Activated CD8-positive, alpha-beta memory T cell treated with anti-CD3 and anti-CD28 coated beads for 24 hours (primary cell): Measurements from ENCODE around the gene WDR93.

ENCODE experiments used
- DNase-seq: peaks from one replicate; pipeline ENCODE4 v3.0.0-alpha.2; 2020

The WDR93 gene

GRCh38 chr15:89690276-89691218 is at the start of gene WDR93, which contains the start of gene PEX11A:
WDR93 (plus strand) TSS chr15:89690811; CDS start chr15:89701747, 10,936 bp downstream.
PEX11A (minus strand) TSS chr15:89690754; CDS start chr15:89690632, 122 bp downstream.
- peak; percentile 92 for DNase-seq

DNA sequence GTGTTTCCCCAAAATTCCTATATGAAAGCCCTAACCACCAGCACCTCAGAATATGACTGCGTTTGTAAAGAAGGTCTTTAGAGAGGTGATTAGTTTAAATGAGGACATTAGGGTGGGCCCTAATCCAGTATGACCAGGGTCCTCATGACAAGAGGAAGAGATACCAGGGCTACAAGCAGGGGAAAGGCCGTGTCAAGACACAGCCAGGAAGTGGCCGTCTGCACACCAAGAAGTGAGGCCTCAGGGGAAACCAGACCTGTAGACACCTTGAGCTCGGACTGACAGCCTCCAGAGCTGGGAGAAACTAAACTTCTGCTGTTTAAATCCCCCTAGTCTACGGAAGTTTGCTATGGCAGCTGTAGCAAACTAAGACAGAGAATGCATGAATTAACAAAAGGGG is 49.6 kb upstream of the WDR93 start:
- DNase-seq, result no peak

DNA sequence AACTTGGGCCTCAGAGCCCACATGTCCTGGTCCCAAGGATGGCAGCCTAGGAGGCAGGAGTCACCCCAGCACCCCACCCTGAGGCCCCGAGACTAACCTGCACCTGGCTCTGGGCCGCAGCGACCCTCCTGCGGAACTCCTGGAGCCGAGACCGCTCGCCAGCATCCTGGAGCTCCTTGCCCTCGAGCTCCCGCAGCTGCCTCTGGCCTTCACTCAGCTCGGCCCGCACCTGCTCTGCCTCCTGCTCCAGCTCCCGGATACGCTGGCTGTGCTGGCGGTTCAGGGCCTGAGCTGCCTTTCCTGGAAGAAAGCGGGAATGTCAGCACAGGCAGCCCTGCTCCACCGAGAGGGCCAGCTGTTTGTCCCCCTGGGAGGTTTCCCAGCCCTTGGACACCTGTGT is 48.5 kb upstream of the WDR93 start:
- no peak for DNase-seq

DNA sequence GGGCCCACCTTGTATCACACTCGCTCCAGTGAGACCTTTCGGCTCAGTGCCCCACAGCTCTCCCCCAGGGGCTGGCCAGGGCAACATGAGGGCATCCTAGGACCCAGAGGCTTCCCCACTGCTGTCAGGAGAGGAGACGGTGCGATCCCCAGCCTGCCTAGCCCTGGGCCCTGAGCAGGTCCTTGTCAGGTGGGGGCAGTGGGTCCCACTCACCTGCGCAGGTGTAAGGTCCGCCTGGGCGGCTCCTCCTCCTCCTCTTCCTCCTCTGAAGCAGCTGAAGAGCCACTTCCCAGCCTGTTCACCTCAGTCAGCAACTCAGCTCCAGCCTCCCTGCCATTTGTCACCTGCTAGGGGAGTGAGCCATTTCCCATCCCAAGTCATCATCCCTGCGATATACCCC is 44.9 kb upstream of the WDR93 start:
- no peak for DNase-seq

- no peak for DNase-seq
These were observed 44.0 kb upstream of the WDR93 start for GRCh38 chr15:89646416-89647141.

GRCh38 chr15:89647191-89647851 is 43.3 kb upstream of the WDR93 start:
- peak; percentile 87 for DNase-seq

DNA sequence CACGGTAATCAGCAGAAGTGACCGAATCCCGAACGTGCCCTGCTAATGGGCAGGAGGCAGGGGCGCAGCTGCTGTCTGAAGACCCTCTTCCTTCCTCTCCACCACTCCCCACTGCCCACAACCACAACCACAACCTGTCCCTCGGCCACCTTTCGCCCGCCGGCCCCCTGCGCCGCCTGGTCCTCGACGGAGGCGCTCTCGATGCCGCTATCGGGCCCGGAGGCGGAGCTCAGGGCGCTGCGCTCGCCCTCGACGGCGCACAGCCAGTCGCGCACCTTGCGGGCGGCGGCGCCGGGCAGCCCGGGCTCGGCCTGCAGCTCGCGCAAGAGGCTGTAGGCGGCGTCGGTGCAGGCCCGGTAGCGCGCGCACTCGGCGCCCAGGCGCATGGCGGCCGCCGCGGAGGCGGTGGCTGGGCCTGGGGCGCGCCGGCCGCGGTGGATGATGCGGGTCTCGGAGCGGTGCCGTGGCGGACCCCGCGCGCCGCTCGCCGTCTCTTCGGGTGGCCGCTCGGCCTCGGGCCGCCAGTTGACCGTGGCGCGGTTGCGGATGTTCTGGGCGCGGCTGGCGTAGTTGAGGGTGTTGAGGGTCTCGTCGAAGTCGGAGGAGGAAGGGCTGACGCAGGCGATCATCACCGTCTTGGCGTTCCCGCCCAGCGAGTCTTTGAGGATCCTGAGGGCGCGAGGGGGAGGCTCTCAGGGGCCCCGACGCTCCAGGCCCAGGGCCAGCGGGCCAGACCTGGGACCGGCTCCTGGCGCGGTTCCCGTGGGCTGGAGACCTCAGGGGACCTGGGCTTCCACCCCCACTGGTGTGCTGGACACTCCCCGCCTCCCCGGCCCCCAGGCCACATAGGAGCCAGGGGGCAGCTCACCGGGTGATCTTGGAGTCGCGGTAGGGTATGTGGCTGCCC is 42.3 kb upstream of the WDR93 start:
- DNase-seq, result no peak

DNA sequence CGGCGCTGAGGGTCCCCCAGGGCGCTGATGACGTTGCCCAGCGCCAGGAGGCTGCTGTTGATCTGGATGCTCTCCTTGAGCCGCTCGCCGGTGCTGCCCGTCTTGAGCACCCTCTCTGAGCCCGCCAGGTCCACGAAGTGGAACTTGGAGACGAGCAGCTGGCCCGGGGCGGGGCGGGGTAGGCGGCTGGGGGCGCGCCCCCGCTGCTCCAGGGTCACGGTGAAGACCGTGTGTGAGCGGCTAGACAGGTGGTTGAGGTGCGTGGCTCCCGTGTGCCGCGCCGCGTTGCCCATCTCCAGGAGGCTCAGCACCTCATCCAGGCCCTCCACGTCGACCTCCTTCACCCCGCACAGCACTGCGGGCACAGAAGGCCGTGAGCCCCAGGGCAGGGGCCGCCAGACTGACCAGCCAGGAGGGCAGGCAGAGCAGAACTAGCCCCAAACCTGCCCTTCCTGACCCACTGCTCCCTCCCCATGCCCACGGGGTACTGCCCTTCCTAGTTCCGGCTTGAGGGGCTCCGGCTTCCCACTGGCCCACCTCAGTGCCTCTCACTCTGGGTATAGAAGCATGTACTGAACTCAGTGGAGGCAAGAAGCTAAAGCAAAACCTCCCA is 41.5 kb upstream of the WDR93 start:
- DNase-seq, result no peak

DNA sequence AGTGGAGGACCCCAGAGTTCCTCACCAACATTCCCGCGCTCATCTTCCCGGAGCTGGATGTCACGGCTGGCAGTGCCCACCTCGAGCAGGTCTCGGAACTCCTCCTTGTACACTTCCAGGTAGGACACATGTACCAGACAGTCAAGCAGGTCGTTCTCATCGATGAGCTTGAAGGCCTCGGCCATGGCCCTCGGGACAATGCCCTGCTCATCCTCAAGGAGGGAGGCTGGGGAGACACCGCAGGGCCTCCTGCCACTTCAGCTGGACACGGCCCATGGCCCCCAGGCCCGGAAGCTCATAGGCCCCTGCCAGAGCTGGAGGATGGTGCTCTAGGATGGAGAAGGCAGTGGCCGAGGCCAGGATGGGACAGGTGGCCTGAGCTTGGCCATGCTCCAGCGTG is 40.9 kb upstream of the WDR93 start:
- DNase-seq, result no peak

GRCh38 chr15:89652131-89652530 is 38.5 kb upstream of the WDR93 start:
- DNase-seq, result no peak

GRCh38 chr15:89652666-89653065 is 37.9 kb upstream of the WDR93 start:
- DNase-seq, result no peak

DNA sequence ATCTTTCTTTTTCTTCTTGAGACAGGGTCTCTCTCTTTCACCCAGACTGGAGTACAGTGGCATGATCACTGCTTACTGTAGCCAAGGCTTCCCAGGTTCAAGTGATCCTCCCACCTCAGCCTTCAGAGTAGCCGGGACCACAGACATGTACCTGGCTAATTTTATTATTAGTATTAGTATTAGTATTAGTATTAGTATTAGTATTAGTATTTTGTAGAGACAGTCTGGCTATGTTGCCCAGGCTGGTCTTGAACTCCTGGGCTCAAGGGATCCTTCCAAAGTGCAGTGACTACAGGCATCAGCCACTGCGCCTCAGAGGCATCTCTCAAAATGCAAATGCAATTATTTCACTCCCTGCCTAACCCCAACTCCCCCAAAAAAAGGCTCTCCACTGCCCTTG is 37.0 kb upstream of the WDR93 start:
- no peak for DNase-seq

- no peak for DNase-seq
These were observed 36.3 kb upstream of the WDR93 start for GRCh38 chr15:89654301-89654761.

DNA sequence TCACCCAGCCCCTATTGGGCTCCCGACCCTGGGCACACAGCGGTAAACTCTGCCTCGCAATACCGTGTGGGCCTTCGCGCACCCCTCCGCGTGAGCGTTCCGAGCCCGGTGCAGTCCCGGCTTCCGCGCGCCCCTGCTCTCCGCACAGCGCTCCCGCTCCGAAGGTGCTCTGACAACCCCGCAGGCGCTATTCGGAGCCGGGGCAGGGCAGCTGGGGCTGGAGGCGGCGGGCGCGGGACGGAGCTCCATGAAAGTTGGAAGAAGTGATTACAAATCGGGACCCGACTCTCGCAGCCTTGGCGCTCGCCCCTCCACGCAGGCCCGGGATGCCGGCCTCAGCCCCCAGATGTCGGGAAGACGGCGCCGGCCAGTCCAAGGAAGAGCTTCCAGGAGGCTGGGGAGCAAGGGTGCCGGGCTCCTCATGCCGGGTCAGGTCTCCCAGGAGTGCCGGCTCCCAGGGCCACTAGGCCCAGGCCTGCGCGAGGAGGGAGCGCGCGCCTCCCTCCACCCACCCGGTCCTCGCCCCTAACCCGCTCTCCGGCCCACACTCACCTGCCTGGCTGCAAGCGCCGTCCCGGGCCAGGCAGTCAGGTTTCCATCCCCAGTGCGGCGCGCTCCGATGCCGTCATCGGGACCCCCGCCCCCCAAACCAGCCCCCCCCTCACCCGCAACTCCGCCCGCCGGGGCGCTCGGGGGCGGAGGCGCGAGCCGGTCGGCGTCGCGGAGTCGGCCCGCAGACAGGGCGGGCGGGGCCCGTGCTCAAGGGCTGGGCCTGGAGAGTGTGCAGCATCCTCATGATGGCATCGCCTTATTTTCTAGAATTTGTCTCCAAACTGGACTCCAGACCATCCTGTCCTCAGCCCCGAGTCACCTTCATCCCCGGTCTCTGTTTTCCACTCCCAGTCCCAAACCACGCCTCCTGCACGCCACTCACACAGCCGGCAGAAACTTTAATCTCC is 35.5 kb upstream of the WDR93 start, which contains the start of gene KIF7:
Gene KIF7, minus strand, starts transcription at position 621 of the 959 bp plus-strand sequence. CDS start 2,537 bp downstream, outside the sequence.
- peak; percentile 65 for DNase-seq

GRCh38 chr15:89656116-89656815 is 34.3 kb upstream of the WDR93 start:
- DNase-seq, result no peak

- no peak for DNase-seq
These were observed 32.9 kb upstream of the WDR93 start for GRCh38 chr15:89657686-89658200.

- DNase-seq, result no peak
These were observed 31.3 kb upstream of the WDR93 start for GRCh38 chr15:89659295-89659694.

DNA sequence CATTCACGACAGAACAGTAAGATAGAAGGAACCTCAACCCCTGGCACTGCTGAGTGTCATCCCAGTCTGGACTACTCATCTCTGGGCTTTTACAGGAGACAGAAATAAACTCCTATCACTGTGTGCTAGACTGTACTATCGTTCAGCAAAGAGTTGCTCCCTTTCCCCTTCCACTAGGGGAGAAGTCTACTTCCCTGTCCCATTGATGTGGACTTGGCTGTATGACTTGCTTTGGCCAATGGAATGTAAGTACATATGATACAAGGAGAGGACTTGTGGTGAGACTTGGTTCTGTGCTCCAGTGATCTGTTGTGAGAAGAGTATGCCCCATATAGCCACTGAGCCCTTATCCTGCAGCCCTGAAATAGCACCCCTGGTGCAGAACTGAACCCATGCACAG is 30.1 kb upstream of the WDR93 start:
- no peak for DNase-seq

DNA sequence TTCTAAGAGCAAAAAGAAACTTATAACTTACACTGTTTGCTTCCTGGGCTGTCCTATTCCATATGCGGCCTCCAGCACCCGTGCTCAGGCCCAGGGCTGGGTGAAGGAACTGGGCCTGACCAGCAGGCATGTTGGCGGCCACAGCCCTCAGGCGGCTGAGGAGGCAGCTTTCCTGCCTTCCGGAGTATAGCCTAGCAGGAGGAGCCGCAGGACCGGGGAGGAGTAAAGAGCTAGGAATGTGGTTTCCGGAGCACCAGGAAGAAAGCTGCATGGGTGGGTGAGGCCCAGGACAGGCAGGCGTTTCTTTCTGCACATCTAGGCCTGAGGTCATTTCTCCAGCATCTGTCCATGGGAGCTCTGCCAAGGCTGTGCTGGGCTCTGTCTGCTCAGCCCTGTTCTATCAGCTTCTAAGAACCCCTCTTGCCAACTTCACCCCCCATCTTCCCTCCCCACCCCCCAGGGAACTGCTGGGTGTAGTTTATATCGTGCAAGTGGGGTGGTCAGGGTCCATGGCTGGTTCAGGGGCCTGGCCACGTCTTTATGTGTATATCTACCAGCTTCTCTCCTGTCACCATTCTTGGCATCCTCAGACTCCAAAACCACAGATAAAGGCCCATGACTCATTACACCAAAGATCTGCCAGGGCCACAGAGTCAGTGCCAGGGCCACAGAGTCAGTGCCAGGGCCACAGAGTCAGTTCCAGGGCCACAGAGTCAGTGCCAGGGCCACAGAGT is 27.6 kb upstream of the WDR93 start:
- no peak for DNase-seq
